H1 (cell line): ENCODE data around the gene KLF7. TPM values are rescaled to one million over a fixed set of nuclear protein-coding genes. Genes with fewer than 3 reads are reported as not detected.

ENCODE experiments used
- CTCF ChIA-PET: fragments of 300-600 bp; sonication (Branson Sonifier 250); formaldehyde crosslinking; loops from one replicate; lab custom pipeline; 2021; ENCODE audit not compliant: partially characterized antibody; lab: Charles Lee
- POLR2A ChIA-PET: fragments of 300-600 bp; sonication (Branson Sonifier 250); formaldehyde crosslinking; loops from one replicate; lab custom pipeline; 2021; ENCODE audit warnings: inconsistent platforms; ENCODE audit not compliant: partially characterized antibody; lab: Charles Lee
- DNase-seq, 2 experiments: peaks; one replicate each; pipeline versions ENCODE4 v3.0.0 to v3.0.0-alpha.2; 2010 to 2022; ENCODE audit warnings: low spot score in 2 of 2, low read depth in 1 of 2, mixed read lengths in 1 of 2
- FAIRE-seq: peaks from 2 replicates; lab custom pipeline; 2011; peaks lifted over from hg19 to GRCh38; lab: Jason Lieb, UNC
- H2AFZ ChIP-seq: 2 replicates; pipeline ENCODE4 v1.8.1; 2012; ENCODE audit warnings: low read length, inconsistent platforms
- H2AK5ac ChIP-seq: 2 replicates; pipeline ENCODE4 v1.6.1; 2013; ENCODE audit warnings: low read depth, low read length
- H2BK120ac ChIP-seq: replicated peaks from 2 replicates; pipeline ENCODE3; 2013; ENCODE audit warnings: low read depth, low read length, inconsistent platforms
- H2BK12ac ChIP-seq: 2 replicates; pipeline ENCODE4 v1.6.1; 2013; ENCODE audit warnings: low read depth, low read length
- H2BK15ac ChIP-seq: 2 replicates; pipeline ENCODE4 v1.6.1; 2013; ENCODE audit warnings: low read length
- H2BK20ac ChIP-seq: 2 replicates; pipeline ENCODE4 v1.6.1; 2013; ENCODE audit warnings: low read length
- H2BK5ac ChIP-seq: 2 replicates; pipeline ENCODE4 v1.6.1; 2013; ENCODE audit warnings: low read depth, low read length
- H3K14ac ChIP-seq: 2 replicates; pipeline ENCODE4 v1.6.1; 2013; ENCODE audit warnings: inconsistent platforms; ENCODE audit not compliant: insufficient read length
- H3K18ac ChIP-seq: 2 replicates; pipeline ENCODE4 v1.6.1; 2013; ENCODE audit warnings: low read length; ENCODE audit errors: extremely low read depth
- H3K23ac ChIP-seq: 2 replicates; pipeline ENCODE4 v1.6.1; 2013; ENCODE audit warnings: inconsistent platforms; ENCODE audit not compliant: insufficient read length
- H3K23me2 ChIP-seq: 2 replicates; pipeline ENCODE4 v1.6.1; 2013; ENCODE audit warnings: low read depth, low read length
- H3K27ac ChIP-seq: 2 replicates; pipeline ENCODE4 v1.6.1; 2011; ENCODE audit warnings: low read depth, low read length, inconsistent platforms
- H3K27me3 ChIP-seq, 4 experiments: replicated peaks in 1 of 4; 1 replicate in 1 of 4; 2 replicates in 3 of 4; pipeline versions ENCODE4 v1.6.1 to v1.8.1; 2011 to 2013; ENCODE audit warnings: low read length in 3 of 4, mild to moderate bottlenecking in 3 of 4, inconsistent platforms in 2 of 4, mixed read lengths in 2 of 4, moderate library complexity in 1 of 4; ENCODE audit not compliant: control insufficient read depth in 3 of 4, insufficient read depth in 3 of 4; ENCODE audit errors: extremely low read depth in 1 of 4
- H3K36me3 ChIP-seq, 4 experiments: 2 replicates each; pipeline versions ENCODE4 v1.6.1 to v1.8.1; 2011 to 2013; ENCODE audit warnings: mild to moderate bottlenecking in 4 of 4, low read length in 3 of 4, moderate library complexity in 2 of 4, control low read depth in 1 of 4, inconsistent platforms in 1 of 4; ENCODE audit not compliant: insufficient read depth in 4 of 4, control insufficient read depth in 2 of 4
- H3K4ac ChIP-seq: replicated peaks from 2 replicates; pipeline ENCODE3; 2013; ENCODE audit warnings: low read length, low read depth, mixed read lengths, inconsistent platforms; ENCODE audit not compliant: insufficient read length
- H3K4me1 ChIP-seq, 4 experiments: replicated peaks in 1 of 4; 1 replicate in 1 of 4; 2 replicates in 3 of 4; pipeline versions ENCODE4 v1.6.1 to v1.8.1; 2011 to 2013; ENCODE audit warnings: low read length in 3 of 4, inconsistent platforms in 2 of 4, mixed read lengths in 1 of 4; ENCODE audit not compliant: insufficient read depth in 4 of 4, control insufficient read depth in 3 of 4
- H3K4me2 ChIP-seq, 2 experiments: 2 replicates each; pipeline versions ENCODE4 v1.6.1 to v1.8.1; 2011 to 2013; ENCODE audit warnings: low read depth in 2 of 2, low read length in 2 of 2, control low read depth in 1 of 2, inconsistent platforms in 1 of 2, mild to moderate bottlenecking in 1 of 2; ENCODE audit not compliant: insufficient read depth in 1 of 2
- H3K4me3 ChIP-seq, 4 experiments: fragments of 200-600, 300-600 bp in 1 of 4; sonication (generic), shearing (Covaris generic), sonication (Bioruptor Twin) in 1 of 4; 2 replicates each; pipeline versions ENCODE4 v1.5.1 to v1.8.1; 2011 to 2016; ENCODE audit warnings: low read length in 4 of 4, low read depth in 3 of 4, control low read depth in 2 of 4, inconsistent platforms in 2 of 4, mild to moderate bottlenecking in 2 of 4, mixed read lengths in 1 of 4, moderate library complexity in 1 of 4; ENCODE audit not compliant: insufficient read depth in 2 of 4; ENCODE audit errors: extremely low read depth in 1 of 4
- H3K56ac ChIP-seq: replicated peaks from 2 replicates; pipeline ENCODE3; 2013; ENCODE audit warnings: low read depth, mild to moderate bottlenecking, mixed read lengths, low read length, inconsistent platforms; ENCODE audit not compliant: insufficient read length
- H3K79me1 ChIP-seq: 2 replicates; pipeline ENCODE4 v1.6.1; 2013; ENCODE audit warnings: low read depth, low read length, control low read depth
- H3K79me2 ChIP-seq, 2 experiments: 2 replicates each; pipeline versions ENCODE4 v1.6.1 to v1.8.1; 2012 to 2013; ENCODE audit warnings: low read length in 2 of 2, mild to moderate bottlenecking in 2 of 2, inconsistent platforms in 1 of 2; ENCODE audit not compliant: insufficient read depth in 2 of 2, control insufficient read depth in 1 of 2
- H3K9ac ChIP-seq, 4 experiments: replicated peaks in 1 of 4; 1 replicate in 1 of 4; 2 replicates in 3 of 4; pipeline versions ENCODE4 v1.6.1 to v1.8.1; 2011 to 2013; ENCODE audit warnings: low read depth in 3 of 4, low read length in 3 of 4, control low read depth in 2 of 4, mild to moderate bottlenecking in 2 of 4, moderate library complexity in 2 of 4, inconsistent platforms in 1 of 4; ENCODE audit errors: extremely low read depth in 1 of 4
- H3K9me3 ChIP-seq, 2 experiments: 2 replicates each; pipeline versions ENCODE4 v1.6.1 to v1.8.1; 2012 to 2013; ENCODE audit warnings: mild to moderate bottlenecking in 2 of 2, moderate library complexity in 2 of 2, control low read depth in 1 of 2, inconsistent platforms in 1 of 2, low read depth in 1 of 2, low read length in 1 of 2, mixed read lengths in 1 of 2; ENCODE audit not compliant: insufficient read depth in 2 of 2
- H4K20me1 ChIP-seq, 2 experiments: replicated peaks in 1 of 2; 2 replicates each; pipeline versions ENCODE3 to v1.8.1; 2011 to 2013; ENCODE audit warnings: inconsistent platforms in 2 of 2, low read length in 2 of 2, mild to moderate bottlenecking in 1 of 2; ENCODE audit not compliant: insufficient read depth in 2 of 2, control insufficient read depth in 1 of 2
- H4K5ac ChIP-seq: 2 replicates; pipeline ENCODE4 v1.6.1; 2013; ENCODE audit warnings: low read length, low read depth, mixed read lengths, inconsistent platforms; ENCODE audit not compliant: insufficient read length
- H4K8ac ChIP-seq: 2 replicates; pipeline ENCODE4 v1.8.0; 2013; ENCODE audit warnings: mild to moderate bottlenecking, moderate library complexity, low read length, inconsistent platforms; ENCODE audit not compliant: insufficient read depth; ENCODE audit errors: extremely low read depth
- H4K91ac ChIP-seq: replicated peaks from 2 replicates; pipeline ENCODE3; 2013; ENCODE audit warnings: low read length, mixed read lengths, inconsistent platforms; ENCODE audit not compliant: insufficient read length
- ASH2L ChIP-seq: fragments of 200-600, 300-600 bp; sonication (generic); IDR thresholded peaks from one replicate; pipeline ENCODE4 v1.7.1; 2017; ENCODE audit warnings: low read length
- CHD1 ChIP-seq: IDR thresholded peaks from 2 replicates; pipeline ENCODE4 v1.6.1; 2012; ENCODE audit warnings: low read depth, low read length, improper control_type of control experiment
- CREB1 ChIP-seq: IDR thresholded peaks from 2 replicates; pipeline ENCODE4 v1.6.1; 2012; ENCODE audit warnings: inconsistent platforms
- KDM1A ChIP-seq: fragments of 200-600, 300-600 bp; sonication (generic); IDR thresholded peaks from 2 replicates; pipeline ENCODE4 v1.7.1; 2016; ENCODE audit warnings: mild to moderate bottlenecking, low read length, borderline replicate concordance
- MAX ChIP-seq: IDR thresholded peaks from 2 replicates; pipeline ENCODE4 v1.6.1; 2012; ENCODE audit warnings: inconsistent platforms
- TBP ChIP-seq: IDR thresholded peaks from 2 replicates; pipeline ENCODE4 v1.6.1; 2011; ENCODE audit warnings: low read depth, low read length, improper control_type of control experiment
- TCF12 ChIP-seq: IDR thresholded peaks from 2 replicates; pipeline ENCODE4 v1.6.1; 2011; ENCODE audit warnings: low read depth, mild to moderate bottlenecking, low read length
- TEAD4 ChIP-seq: IDR thresholded peaks from 2 replicates; pipeline ENCODE4 v1.6.1; 2012; ENCODE audit warnings: low read depth, low read length, inconsistent platforms, mixed read lengths
- ZNF274 ChIP-seq: IDR thresholded peaks from 2 replicates; pipeline ENCODE4 v1.7.0; 2012; ENCODE audit warnings: low read length, borderline replicate concordance; ENCODE audit errors: extremely low read depth
- WGBS, 2 experiments: shearing (Covaris generic) in 1 of 2; methylation state at CpG; one replicate each; pipeline versions ENCODE4 v1.1.6 to v1.1.7; 2013 to 2015; ENCODE audit warnings: low lambda C conversion rate in 2 of 2, mixed read lengths in 2 of 2, inconsistent platforms in 1 of 2, low coverage in 1 of 2, missing lambda C conversion rate in 1 of 2; ENCODE audit not compliant: insufficient replicate concordance in 2 of 2, insufficient coverage in 1 of 2, insufficient read length in 1 of 2; ENCODE audit errors: extremely low coverage in 1 of 2, missing lambda C conversion rate in 1 of 2; 5-methylcytosine and 5-hydroxymethylcytosine counted together
- polyA plus RNA-seq, 7 experiments: library from polyadenylated mRNA; depleted of rRNA in 3 of 7; stranded (reverse) in 5 of 7; unstranded in 2 of 7; fragments of >200 nt in 5 of 7; fragments of 200-250 nt in 2 of 7; gene quantifications; 1 replicate in 5 of 7; 2 replicates in 1 of 7; 4 replicates in 1 of 7; pipeline versions ENCODE4 v1.2.1 to v1.2.3, GENCODE V29; 2011 to 2013; ENCODE audit warnings: missing spikeins in 2 of 7, mixed read lengths in 2 of 7
- total RNA-seq: library from RNA; stranded (reverse); fragmentation: NEBNext Ultra II Directional; extraction: Animal tissue kit (Norgen Biotek cat#: 25700); gene quantifications from 2 replicates; pipeline ENCODE4 v1.2.1, GENCODE V29; 2021
- TF ChIP-seq, protein P1 (sequence below): IDR thresholded peaks from 2 replicates; pipeline ENCODE4 v1.6.1; 2012; ENCODE audit warnings: inconsistent platforms

The KLF7 gene
- total and polyA plus RNA-seq, 2 of the 8 experiments (the other 6 are each of a cell fraction or from before 2014, with no cell fraction given), result 9.6 to 23.3 TPM

- WGBS, 2 experiments, result 21% methylated on average over 6 of the region's 6 CpGs; no CpG with 5 or more reads in 1 of the 2 experiments
- H4K5ac ChIP-seq, result peak overlapping the region; percentile 25
- H3K4me2 ChIP-seq, result peak overlapping the region; percentile 40 to 49
- H3K23ac ChIP-seq, result no peak overlapping the region
- H4K91ac ChIP-seq, result peak overlapping the region; percentile 61
- peak overlapping the region; percentile 25; the same call in 1 of the 2 replicates for H3K27ac ChIP-seq
- peak overlapping the region; percentile 53; the same call in 1 of the 2 replicates for H3K18ac ChIP-seq
- no peaks in the 10 kb centered on the region for H4K20me1 ChIP-seq
- no peak overlapping the region; the same call in none of the 2 replicates for H2BK20ac ChIP-seq
- FAIRE-seq (peak; percentile 28), DNase-seq (no peak)
- peak overlapping the region; percentile 34 for H3K4ac ChIP-seq
- TF ChIP-seq MAX, result peak; percentile 84
- peak; percentile 49 for TF ChIP-seq ASH2L
- no peak for TF ChIP-seq CREB1
- TF ChIP-seq CHD1, result no peak
- TF ChIP-seq ZNF274, result no peak
- TF ChIP-seq TBP, result peak; percentile 41
- peak; percentile 61; the same call in 1 of the 2 replicates for TF ChIP-seq KDM1A
- TF ChIP-seq TEAD4, result 0 out of 2 replicates have a peak, but pooled peaks have one; percentile 6
- TF ChIP-seq, protein P1, sequence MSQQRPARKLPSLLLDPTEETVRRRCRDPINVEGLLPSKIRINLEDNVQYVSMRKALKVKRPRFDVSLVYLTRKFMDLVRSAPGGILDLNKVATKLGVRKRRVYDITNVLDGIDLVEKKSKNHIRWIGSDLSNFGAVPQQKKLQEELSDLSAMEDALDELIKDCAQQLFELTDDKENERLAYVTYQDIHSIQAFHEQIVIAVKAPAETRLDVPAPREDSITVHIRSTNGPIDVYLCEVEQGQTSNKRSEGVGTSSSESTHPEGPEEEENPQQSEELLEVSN, result 0 out of 2 replicates have a peak, but pooled peaks have one; percentile 14
- no peak for TF ChIP-seq TCF12
- H3K14ac ChIP-seq, result no peak overlapping the region
- 0 out of 2 replicates have a peak overlapping the region, but pooled peaks have one; percentile 12 for H2AFZ ChIP-seq
- peak overlapping the region in 1 of 4 experiments; percentile 42; a peak in 1 of 8 replicates for H3K4me3 ChIP-seq
- H2AK5ac ChIP-seq, result no peak overlapping the region
- H3K9ac ChIP-seq, result no peak overlapping the region
- peaks cover 0 to 9% of the 10 kb centered on the region in 2 experiments; a peak in 1 of 4 replicates for H3K79me2 ChIP-seq
- no peaks in the 10 kb centered on the region for H3K36me3 ChIP-seq
- H2BK120ac ChIP-seq, result peak overlapping the region; percentile 77
- no peak overlapping the region for H3K56ac ChIP-seq
- peak overlapping the region; percentile 89; the same call in 1 of the 2 replicates for H2BK5ac ChIP-seq
- no peaks in the 10 kb centered on the region for H3K9me3 ChIP-seq
- H3K79me1 ChIP-seq, result no peaks in the 10 kb centered on the region
- no peaks in the 10 kb centered on the region for H3K23me2 ChIP-seq
- H2BK15ac ChIP-seq, result no peak overlapping the region
- no peaks in the 10 kb centered on the region for H3K27me3 ChIP-seq
- H2BK12ac ChIP-seq, result peak overlapping the region; percentile 39
- ChIA-PET CTCF (no interaction called here), POLR2A (no interaction called here)
- H4K8ac ChIP-seq, result peak overlapping the region; percentile 9; the same call in 1 of the 2 replicates
- H3K4me1 ChIP-seq, result peaks cover 4 to 32% (median 21%) of the 10 kb centered on the region in 4 experiments
Measured at GRCh38 chr2:207093234-207093633, 72.5 kb downstream of the KLF7 start.
